ENCODE results near the gene PDE3B.
"Not testable (repeated sequence)": the region's sequence is repeated elsewhere in the genome, so short reads cannot be mapped to it uniquely, and the experiment has no call there.

The PDE3B gene

DNA sequence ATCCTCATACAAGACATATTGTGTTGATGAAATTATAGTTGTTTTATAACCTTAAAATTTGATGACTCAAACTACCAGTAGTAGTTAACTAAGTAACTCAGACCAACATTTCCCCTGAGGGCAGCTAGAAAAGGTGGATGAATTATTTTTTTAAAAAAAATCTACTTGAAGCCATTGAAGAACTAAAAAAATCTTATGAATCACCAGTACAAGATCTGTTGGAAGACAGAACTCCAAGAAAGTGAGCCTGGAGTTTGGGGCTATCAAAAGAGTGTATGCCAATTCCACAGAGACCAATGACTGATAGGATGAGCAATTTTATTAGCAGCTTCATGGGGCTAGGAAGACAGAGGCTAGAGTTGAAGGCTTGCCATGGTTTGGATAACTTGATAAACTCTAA lies 176.0 kb downstream of the PDE3B start:
- DNase-seq, result no peak

DNA sequence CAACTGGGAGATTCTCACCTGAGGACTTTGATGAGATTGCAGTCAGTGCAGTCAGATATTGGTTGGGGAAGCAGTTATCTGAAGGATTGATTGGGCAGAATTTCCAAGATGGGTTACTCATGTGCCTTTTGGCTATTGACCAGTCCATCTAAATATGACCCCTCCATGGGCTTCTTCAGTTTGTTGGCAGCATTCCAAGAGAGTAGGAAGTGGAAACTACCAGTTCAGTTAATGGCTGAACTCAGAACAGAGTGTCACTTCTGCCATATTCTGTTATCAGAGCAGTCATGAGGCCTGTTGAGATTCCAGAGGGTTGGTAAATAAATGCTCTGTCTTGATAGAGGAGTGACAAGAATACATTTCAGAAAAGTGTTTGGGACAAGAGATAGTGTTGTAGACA lies 177.4 kb downstream of the PDE3B start:
- no peak for DNase-seq

DNA sequence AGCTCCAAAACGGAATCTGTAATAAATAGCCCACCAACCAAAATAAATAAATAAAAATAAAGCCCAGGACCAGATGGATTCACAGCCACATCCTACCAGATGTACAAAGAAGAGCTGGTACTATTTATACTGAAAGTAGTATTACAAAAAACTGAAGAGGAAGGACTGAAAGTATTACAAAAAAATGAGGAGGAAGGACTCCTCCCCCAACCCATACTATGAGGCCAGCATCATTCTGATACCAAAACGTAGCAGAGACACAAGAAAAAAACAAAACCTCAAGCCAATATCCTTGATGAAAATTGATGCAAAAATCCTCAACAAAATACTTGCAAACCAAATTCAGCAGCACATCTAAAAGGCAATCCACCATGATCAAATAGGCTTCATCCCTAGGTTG lies 183.0 kb downstream of the PDE3B start:
- DNase-seq, result no peak

DNA sequence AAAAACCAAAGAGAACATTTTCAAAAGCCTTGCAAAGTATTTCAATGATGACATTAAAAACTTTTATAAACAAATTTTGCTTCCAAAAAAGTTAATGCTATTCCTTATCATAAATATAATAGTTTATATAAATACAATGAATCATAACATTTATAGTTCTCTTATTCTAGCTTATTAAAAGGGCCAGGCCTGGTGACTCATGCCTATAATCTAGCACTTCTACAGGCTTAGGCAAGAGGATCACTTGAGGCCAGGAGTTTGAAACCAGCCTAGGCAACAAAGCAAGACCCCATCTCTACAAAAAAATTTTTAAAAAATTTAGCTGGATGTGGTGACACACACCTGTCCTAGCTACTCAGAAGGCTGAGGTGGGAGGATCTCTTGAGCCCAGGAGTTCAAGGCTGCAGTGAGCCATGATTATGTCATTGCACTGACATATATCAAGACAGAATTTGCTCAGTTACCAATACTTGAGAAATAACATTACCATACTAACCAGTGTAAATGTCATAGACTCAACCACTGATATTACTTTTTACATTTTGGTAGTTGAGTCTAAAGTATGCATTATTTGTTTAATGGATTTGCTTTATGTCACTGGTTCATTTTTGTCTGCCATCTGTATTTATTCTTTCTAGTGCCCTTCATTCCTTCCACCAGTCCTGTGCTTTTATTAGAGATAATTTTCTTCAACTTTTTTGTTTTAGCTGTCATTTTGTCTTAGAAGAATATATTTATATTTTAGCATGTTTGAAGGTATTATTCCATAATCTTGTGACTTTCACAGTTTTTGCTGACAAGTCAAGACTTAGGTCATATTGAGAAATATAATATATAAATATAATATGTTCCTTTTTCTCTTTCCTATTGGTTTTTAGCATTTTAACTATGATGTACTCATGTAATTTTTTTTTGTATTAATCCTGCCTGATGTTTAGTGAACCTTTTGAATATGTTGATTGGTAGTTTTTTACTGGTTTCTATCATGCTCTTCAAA lies 192.2 kb downstream of the PDE3B start:
- no peak for DNase-seq

DNA sequence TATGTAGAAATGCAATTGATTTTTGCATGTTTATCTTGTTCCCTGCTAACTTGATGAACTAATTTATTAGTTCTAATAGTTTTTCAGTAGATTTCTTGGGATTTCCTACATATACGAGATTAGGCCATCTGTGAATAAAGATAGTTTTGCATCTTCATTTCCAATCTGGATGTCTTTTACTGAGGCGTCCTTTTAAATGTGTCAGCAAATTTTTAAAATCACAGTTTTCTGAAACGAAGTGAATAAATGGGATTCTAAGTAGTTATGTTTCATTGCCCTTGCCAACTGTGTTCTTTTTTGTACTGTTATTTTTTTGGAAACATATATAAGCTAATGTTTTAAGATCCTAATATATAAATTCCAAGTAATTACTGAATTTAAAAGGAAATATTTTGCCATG lies 198.4 kb downstream of the PDE3B start:
- DNase-seq, result no peak

DNA sequence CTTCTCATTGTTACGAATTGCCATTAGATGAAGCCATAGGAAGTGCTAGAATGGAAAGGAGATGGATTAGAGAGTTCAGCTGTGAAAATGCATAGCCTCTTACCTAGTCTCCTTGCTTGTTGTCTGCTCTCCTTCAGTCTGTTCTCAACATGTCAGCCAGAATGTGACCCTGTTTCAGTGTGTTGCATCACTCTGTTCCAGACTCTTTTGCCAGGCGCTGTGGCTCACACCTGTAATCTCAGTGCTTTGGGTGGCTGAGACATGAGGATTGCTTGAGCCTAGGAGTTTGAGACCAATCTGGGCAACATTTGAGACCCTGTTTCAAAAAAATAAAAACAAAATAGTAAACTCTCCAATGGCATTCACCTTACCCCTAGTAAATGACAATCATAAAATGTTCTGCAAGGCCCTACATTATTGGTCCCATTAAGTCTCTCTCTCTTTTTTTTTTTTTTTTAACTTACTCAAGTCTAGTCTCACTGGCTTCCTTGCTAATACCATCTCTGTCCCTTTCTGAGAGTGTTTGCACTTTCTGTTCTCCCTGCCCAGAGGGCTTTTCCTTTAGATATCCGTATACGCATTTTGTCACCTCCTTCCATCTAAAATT lies 209.1 kb downstream of the PDE3B start:
- DNase-seq, result no peak

DNA sequence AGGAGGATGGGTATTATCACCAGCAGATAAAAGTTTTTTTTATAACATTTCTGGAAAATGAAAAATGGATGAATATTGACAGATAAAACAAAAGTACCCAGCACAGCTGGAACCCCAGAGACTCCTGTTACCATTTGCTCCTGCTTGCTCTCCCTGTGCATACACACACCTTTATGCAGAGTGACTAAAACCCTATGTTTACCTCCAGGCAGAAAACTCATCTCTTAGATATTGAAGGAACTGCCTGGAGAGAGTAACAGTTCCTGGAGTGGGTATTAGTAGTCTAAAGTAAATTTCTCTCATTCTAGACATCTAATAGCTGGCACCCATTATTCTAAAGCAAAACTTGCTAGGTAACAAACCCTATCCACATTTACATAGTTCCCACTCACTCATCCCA lies 210.5 kb downstream of the PDE3B start:
- no peak for DNase-seq

DNA sequence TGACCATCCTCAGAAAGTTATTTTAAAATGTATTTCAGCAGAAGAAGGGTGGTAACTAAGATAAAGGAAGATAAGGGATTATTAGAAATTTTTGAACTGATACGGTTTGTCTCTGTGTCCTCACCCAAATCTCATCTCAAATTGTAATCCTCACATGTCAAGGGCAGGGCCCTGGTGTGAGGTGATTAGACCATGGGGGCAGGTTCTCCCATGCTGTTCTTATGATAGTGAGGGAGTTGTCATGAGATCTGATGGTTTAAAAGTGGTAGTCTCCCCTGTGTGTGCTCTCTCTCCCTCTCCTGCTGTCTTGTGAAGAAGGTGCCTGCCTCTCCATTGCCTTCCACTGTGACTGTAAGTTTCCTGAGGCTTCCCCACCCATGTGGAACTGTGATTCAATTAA lies 212.3 kb downstream of the PDE3B start:
- no peak for DNase-seq

DNA sequence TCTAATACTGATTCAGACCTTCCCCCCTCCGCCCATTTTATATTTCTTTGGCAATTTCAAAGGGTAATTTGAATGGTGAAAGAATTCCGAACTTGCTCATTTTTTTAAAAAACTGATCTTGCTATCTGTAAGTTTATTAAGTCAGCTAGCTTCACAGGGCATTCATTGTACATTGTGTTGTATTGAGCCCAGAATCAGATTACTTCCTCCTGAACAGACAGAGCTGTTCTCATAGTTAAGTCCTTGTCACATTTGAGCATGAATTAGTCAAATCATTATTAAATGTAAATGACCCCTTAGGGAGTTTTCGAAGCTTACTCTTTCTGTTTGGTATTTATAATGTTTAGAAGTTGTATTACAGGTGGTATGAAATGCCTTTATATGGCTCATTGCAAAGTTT lies 214.0 kb downstream of the PDE3B start:
- no peak for DNase-seq

DNA sequence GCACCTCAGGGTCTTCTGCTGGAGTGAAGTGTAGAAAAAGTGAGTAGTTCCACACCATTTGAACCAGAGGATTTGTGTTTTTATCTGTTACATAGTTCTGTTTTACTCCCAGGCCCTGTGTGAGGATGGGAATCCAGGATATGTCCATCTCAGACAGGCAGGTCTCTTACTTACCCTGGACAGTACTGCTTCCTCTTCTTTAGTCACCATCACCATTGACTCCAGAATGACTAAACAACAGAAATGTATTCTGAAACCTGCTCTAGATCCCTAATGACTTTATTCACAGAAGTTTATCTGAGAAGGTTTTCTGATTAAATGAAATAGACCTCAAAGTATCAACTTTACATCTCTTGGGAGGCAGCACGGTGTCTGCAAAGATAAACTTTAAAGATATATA lies 214.8 kb downstream of the PDE3B start:
- DNase-seq, result no peak

DNA sequence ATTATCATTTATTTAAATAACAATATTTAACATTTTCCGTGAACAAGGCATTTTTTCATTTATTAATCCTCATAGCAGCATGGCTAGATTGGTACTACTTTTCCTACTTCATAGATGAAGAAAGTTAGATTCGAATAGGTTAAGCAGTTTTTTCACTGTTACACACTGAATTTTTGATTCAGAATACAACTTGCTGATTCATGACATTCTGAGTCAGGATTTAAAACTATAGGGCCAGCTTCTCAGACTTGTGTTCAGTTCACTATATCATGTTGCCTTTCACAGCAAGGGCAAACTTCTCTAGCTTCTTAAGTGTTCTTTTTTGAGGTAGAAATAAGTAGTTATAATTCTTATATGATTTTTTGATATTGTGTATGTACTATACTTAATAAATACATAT lies 216.9 kb downstream of the PDE3B start:
- no peak for DNase-seq

DNA sequence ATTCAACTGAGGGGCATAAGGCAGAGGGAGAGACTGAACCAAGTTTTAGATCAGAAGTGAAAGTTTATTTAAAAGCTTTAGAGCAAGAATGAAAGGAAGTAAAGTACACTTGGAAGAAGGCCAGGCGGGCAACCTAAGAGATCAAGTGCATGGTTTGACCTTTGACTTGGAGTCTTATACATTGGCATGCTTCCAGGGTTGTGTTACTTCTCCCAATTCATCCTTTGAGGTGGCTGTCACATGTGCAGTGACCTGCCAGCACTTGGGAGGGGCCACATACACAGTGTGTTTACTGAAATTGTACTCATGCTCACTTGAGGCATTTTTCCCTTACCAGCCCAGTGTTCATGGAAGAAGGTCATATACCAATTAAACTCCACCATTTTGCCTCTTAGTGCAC lies 218.1 kb downstream of the PDE3B start:
- DNase-seq, result no peak

DNA sequence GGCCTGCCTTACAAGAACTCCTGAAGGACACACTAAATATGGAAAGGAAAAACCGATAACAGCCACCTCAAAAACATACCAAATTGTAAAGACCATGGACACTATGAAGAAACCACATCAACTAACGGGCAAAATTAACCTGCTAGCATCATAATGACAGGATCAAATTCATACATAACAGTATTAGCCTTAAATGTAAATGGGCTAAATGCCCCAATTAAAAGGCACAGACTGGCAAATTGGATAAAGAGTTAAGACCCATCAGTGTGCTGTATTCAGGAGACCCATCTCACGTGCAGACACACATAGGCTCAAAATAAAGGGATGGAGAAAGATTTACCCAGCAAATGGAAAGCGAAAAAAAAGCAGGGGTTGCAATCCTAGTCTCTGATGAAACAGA lies 220.2 kb downstream of the PDE3B start:
- not testable (repeated sequence) for DNase-seq

DNA sequence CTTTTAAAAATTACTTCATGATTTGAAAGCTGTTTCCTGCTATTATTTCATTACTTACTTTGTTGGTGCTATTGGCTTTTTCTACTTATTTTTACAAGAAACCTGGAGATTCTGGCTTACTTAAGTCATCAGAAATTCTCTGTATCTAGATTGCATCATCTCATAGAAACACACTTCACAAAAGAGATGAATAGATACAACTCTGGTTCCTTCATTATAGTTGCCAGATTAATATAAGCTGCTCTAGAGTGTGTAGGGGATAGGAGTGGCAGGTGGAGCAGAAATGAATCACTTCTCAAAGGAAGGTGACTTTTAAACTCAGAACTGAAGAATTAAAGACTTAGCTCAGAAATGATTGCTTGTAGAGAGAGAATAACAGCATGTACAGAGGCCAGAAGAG lies 228.4 kb downstream of the PDE3B start:
- DNase-seq, result no peak

DNA sequence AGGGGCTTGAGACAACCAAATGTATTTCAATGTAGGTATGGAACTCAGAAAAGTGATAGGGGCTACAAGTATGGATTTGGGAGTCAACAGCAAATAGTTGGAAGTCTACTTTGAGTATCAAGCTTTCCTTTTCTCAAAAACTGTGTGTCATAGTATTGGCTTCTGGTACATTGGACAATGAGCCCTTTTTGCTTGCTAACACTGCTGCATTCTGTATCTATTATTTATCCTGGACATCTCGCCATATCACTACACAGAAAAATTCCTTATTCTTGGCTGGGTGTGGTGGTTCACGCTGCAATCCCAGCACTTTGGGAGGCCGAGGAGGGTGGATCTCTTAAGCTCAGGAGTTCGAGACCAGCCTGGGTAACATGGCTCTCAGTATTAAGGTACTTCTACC lies 230.0 kb downstream of the PDE3B start:
- no peak for DNase-seq

DNA sequence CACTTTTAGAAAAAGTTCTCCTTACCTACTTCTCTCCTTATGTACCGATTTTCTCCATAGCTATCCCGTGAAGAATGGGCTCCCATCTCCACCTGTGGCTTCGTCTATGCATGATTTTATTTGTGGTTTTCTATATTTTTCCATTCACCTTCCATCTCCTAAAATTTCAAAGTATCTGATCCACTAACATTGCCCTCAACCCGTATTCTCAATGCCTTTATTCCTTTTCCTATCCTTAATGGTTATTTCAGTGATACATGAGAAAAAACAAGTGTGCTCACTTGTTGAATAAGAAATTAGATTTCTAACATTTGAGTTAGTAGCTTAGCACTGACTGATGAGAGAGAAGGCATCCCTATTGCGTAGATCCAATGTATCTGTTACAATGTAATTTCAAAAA lies 231.6 kb downstream of the PDE3B start:
- no peak for DNase-seq

DNA sequence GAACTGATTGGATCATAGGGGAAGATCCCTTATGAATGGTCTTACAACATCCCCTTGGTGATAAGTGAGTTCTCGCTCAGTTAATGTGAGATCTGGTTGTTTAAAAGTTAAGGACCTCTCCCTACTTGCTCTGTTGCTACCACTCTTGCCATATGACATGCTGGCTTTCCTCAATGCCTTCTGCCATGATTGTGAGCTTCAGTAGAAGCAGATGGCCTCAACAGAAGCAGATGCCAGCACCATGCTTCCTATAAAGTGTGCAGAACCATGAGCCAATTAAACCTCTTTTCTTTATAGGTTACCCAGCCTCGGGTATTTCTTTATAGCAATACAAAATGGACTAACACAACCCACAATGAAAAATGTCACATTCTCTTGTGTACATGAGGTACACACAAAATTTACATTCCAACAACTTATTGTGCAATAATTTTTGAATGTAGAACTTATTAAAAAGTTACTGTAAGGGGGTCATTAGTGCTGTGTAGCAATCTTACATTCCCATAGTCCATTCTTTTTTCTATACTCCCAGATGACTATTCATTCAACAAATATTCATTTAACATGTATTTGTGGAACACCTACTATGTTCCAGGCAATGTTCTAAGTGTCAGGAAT lies 238.1 kb downstream of the PDE3B start:
- no peak for DNase-seq

DNA sequence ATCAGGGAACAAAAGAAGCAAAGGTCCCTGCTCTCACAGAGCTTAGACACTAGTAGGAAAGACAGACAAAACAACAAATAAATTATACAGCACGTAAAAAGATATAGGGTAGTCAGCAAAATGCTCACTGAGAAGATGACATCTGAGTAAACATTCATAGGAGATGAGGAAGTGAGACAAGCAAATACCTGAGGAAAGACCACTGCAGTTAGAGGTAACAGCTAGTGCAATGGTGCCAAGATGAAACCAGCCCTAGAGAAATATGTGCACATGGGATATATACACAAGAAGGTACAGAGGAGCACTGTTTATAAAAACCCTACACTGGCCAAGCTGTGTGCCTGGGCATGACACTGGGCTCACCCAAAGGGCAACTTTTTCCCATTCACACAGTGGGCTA lies 238.6 kb downstream of the PDE3B start:
- DNase-seq, result no peak

DNA sequence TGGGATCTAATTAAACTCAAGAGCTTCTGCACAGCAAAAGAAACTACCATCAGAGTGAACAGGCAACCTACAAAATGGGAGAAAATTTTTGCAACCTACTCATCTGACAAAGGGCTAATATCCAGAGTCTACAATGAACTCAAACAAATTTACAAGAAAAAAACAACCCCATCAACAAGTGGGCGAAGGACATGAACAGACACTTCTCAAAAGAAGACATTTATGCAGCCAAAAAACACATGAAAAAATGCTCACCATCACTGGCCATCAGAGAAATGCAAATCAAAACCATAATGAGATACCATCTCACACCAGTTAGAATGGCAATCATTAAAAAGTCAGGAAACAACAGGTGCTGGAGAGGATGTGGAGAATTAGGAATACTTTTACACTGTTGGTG lies 240.1 kb downstream of the PDE3B start:
- DNase-seq, result not testable (repeated sequence)

DNA sequence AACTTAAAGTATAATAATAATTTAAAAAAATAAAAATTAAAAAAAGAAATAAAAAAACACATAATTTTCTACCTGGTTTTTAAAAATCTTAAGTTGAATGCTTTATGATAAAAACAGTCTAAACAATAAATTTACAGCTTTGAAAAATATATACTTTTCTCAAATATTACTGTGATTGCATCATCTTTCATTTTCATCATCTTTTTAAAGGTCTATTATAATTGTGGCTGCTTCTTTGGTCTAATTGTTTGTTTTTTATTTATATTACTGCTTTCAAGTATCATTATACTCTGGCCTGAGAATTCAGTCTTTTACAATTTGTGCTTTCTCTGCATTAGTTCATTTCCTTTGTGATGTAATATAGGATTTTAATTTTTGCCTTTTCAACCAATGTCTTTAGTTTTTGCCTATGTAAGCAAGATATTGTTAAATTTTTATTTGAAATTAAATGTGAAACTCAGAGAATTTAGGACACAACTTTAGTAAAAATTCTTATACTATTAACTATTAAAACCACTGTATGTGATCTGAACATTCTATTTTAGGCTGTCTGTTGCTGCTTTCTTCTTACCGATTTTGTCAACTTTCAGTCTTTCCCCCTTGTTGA lies 241.2 kb downstream of the PDE3B start:
- DNase-seq, result no peak

DNA sequence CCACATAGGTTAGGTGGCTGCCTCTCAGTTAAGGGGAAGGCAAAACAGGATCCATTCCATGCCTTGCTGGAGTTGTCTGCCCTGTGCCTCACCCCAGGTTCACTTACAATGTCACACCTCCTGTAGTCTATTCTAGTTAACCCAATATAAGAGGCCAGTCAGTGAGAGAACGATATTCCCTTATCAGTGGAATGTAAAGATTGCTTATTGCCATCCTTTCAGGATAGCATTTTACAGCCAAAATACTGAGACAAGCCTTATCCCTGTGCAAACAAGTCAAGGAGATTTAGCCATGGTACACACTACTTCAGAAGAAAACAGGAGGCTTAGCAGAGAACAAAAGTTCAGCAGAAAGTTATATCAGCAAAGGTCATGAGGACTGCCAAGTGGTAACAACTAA lies 242.9 kb downstream of the PDE3B start:
- DNase-seq, result no peak

DNA sequence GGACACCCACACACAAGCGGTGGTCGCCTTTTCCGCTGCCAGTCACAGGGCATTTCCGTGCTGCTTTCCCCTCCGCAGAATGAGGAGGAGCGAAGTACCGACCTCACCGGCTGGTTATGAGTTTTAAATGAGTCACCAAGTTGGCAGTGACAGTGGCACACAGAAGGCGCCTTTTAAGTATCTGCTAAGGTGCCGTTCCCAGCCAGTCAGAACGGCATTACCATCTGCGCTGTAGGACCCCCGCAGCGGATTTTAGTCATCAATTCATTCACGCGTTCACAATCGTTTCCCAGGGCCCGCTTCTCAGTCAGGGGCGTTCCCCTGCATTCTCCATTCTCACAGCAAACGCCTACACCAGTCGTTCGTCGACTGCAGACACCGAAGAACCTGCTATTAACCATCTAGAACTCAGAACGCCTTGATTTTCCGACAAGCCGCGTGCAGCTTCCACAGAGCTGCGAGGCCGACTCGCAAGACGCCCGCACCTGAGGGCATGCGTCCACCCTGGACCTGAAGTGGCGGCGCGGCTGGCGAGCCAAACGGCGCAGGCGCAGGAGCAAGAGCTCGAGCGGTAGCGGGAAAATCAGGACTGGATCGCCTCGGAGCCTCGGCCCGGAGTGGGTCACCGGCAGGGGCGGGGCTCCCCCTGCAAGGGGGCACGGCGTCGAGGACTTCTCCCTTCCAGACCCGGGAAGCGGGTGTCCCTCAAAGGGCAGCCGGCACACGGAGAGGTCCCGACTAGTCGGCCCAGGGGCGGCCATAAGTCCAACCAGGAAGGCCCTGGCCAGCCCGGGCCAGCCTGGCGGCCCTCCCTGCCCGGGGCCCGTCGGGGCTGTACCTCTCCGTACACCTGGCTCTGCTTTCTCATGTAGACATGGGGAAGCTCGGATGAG lies 247.8 kb downstream of the PDE3B start:
- peak; percentile 46 to 65 for DNase-seq
